GM18511 (cell line): ENCODE measurements around the gene TGM4.
"Not testable (repeated sequence)": the region's sequence is repeated elsewhere in the genome, so short reads cannot be mapped to it uniquely, and the experiment has no call there.

Experiments
- ATAC-seq: cut with Tn5 transposase; IDR thresholded peaks from one replicate; pipeline ENCODE4 v1.9.1; 2021; ENCODE audit warnings: mild to moderate bottlenecking, moderate library complexity; ENCODE audit not compliant: unreplicated experiment

The TGM4 gene

DNA sequence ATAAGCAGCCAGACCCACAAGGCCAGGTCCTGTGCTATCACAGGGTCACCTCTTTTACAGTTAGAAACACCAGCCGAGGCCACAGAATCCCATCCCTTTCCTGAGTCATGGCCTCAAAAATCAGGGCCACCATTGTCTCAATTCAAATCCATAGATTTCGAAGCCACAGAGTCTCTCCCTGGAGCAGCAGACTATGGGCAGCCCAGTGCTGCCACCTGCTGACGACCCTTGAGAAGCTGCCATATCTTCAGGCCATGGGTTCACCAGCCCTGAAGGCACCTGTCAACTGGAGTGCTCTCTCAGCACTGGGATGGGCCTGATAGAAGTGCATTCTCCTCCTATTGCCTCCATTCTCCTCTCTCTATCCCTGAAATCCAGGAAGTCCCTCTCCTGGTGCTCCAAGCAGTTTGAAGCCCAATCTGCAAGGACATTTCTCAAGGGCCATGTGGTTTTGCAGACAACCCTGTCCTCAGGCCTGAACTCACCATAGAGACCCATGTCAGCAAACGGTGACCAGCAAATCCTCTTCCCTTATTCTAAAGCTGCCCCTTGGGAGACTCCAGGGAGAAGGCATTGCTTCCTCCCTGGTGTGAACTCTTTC, 39.6 kb downstream of the TGM4 start:
- ATAC-seq, result no peak

DNA sequence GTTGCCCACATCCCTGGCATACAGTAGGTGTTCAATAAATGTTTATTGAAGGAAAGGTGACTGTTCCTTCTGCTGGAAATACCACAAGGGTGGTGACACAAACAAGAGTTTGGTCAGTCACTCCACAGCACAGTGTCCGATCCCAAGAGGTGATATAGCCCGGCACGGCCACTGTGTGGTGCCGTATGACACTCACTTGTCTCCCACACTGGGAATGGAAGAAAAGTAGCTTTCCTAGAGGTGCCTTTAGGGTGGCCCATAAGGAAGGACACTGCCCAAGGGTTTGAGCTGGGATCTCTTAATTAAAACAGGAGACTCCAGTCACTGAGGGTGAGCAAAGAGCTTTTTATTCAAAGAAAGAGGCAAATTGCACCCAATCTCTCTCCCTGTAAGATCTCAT, 40.5 kb downstream of the TGM4 start:
- no peak for ATAC-seq

DNA sequence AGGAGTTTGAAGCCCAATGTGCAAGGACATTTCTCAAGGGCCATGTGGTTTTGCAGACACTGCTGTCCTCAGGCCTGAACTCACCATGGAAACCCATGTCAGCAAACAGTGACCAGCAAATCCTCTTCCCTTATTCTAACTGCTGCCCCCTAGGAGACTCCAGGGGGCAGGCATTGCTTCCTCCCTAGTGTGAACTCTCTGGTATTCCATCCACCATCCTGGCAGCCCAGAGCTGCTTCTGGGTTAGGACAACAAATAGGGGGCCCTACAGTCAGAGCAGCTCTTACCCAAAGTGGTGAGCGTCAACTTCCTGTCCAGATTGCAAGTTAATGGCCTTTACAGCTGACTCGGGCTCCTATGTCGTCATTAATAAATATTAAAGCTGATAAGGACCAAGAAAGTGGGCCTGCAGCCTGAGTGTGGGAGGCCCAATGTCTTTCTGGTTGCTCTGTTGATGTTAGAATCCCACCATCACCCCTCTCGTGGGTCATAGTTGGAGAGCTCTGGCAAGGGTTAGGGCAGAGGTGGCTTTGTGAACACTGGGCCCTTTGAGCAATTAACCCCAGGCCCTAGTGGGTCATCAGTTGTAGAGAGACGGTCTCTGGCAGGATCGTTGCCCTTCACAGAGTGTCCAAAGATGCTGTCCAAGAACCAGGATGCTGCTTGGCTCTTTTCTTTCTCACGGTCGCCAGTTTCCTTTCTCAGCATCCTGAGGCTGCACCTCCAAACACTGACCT, 41.5 kb downstream of the TGM4 start:
- no peak for ATAC-seq

GRCh38 chr3:44918087-44918486, 43.7 kb downstream of the TGM4 start:
- ATAC-seq, result no peak

DNA sequence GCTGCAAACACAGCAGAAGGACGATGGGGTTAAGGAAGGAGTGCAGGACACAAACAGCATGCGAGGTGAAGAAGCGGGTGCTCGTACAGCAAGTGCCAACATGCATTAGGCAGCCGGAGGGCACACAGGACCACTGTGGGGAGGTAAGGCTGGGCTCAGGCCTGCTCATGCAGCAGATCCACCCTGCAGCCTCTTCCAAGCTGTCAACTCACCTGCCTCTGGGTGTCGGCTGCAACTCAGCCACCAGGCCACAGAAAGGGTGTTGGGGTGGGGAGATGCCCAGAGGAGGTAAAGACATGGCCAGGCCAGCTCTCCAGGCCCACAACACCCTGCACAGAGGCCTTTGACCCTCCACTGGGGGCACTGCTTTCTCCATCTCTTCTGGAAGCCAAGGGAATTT, 44.2 kb downstream of the TGM4 start:
- no peak for ATAC-seq

- ATAC-seq, result no peak
Observed at GRCh38 chr3:44920081-44920480, 45.7 kb downstream of the TGM4 start.

DNA sequence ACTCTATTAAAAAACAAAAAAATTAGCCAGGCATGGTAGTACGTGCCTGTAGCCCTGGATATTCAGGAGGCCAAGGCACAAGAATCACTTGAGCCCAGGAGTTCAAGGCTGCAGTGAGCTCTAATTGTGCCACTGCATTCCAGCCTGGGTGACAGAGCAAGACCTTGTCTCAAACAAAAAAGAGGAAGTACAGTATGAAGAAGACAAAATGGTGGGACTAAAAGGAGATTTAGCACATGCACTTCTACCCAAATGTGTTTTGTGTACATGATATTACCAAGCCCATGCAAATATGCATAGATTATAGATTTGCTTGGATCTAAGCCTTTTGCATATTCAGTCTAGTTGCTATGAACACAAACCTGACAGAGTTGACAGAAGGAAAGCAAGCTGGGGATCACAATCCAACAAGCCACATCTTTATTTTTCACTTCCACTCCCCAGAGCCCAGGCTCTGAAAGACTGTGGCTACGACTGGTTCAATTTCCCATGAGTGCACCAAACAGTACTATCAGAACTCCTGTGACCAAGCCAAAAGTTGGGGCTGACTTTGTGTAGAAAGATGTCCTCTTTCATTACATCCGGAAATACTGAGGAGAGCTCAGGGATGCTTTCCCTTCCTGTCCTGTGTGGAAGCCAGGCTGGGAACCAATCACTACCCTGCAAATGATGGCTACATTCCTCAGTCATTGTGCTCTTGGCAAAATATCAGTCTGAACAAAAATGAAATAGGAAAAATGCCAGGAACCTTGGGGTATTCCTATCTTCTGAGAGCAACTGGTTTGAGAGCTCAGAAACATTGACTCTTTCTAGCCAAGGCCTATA, 49.4 kb downstream of the TGM4 start:
- ATAC-seq, result no peak

GRCh38 chr3:44924457-44925084, 50.2 kb downstream of the TGM4 start:
- no peak for ATAC-seq

DNA sequence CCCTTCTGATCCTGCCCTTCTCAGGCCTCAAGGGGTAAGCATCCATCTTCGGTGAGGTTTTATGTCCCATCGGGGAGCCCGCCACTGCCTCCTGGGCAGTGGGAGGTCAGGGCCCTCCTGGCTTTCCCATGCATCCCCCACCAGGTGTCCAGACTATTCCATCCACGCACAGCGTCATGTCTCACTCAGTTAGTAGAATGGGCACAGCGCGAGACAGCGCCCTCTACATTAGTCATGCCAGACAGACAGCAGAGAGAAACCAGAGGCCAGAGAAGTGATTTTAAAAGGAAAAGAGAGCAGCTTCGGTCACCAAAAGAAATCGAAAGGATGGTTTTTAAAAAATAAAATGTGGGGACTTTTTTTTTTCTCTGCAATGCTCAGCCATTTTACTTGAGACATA, 51.8 kb downstream of the TGM4 start:
- no peak for ATAC-seq

- no peak for ATAC-seq
Observed at GRCh38 chr3:44926921-44927320, 52.5 kb downstream of the TGM4 start.

DNA sequence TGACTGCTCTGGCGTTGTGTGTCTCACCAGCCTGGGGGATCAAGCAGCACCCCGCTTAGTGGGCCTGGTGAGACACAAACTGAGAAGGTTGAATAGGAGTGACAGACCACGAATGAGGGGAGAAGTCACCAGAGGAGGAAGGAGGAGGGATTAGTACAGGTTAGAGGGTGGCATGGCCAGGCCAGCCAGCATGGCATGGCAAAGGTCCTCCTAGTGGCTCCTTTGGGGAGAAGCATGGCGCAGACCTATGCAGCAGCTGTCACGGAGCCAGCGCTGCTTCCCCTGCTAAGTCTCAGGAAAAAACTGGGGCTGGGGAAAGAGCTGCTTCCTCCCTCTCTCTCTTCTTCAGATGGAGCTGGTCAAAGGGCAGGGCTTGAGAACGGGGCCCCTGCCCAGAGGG, 53.0 kb downstream of the TGM4 start:
- no peak for ATAC-seq

DNA sequence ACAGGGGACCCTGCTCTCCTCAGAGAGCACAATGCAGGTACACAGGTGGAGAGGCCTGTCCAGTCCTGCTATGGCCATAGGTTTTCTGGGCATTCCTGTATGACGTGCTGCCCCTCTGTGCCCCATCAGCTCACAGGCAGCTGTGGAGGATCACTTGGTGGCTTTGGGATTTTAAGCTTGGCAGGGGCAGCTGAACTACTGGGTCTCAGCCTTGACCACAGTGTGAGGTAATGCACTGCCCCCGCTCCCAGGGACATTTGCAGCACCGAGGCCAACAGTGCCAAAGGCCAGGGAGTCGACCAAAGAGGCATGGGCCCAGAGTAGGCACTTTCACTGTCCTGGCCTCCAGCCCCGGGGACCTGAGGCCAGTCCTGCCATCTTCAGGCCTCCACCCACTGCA, 55.4 kb downstream of the TGM4 start:
- ATAC-seq, result no peak

GRCh38 chr3:44930911-44931310, 56.5 kb downstream of the TGM4 start:
- no peak for ATAC-seq

GRCh38 chr3:44931791-44932190, 57.4 kb downstream of the TGM4 start:
- ATAC-seq, result no peak

DNA sequence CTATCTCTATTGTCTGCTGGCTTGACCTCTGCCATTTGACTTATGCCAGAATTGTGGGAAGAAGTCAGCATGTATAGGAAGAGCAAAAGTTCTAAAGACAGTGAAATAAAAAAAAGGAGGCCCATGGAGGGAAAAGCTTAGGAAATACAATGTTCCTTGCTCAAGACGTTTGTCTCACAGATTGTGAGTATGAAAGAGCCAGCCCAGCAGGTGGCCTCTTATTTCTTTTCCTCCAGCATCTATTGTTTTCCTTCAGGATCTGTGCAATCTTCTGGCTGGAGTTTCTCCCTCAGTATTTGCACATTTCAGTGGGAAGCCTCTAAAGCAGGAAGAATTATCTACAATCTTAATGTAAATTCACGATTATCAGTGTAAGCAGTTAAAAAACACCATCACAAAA, 57.9 kb downstream of the TGM4 start:
- ATAC-seq, result no peak

DNA sequence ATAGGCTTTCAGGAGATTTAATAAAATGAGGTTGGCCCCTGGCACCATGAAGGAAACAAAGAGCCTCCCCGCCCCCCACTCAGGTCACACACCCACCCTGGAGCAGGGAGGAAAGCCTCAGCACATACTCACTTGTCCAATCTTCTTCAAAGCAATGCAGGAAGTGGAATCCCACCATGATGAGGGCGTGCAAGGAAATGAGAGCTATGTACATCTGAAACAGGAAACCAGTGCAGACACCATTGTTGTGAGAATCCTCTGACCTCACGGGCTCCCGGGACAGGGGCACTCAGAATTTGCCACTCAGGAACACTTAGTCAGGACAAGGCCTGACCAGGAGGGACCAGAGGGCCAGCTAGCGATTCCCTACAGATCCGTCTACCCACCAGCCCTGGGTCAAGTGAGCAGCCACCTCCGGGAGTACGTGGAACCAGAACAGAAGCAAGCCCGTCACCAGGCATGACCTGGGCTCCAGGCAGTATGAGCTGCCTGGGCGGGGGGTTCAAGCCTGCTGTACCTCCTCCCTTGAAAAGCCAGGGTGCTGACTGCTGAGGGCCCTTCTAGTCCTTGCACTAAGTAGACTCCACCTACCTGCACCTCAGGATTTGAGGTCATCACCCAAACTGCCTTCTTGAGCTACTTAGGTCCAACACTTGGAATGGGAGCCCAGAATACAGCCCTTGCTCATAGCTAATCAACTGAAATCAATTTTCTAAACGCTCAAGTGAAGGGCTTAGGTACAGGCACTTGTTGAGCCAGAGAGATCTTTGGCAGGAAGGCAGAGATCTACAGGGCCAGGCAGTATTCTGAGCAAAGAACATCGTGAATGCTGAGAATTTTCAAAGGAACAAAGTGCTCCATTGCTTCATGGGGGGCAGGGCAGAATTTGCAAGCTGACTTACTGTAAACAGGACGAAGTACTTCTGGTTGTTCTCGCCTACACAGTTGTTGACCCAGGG, 58.9 kb downstream of the TGM4 start:
- no peak for ATAC-seq

DNA sequence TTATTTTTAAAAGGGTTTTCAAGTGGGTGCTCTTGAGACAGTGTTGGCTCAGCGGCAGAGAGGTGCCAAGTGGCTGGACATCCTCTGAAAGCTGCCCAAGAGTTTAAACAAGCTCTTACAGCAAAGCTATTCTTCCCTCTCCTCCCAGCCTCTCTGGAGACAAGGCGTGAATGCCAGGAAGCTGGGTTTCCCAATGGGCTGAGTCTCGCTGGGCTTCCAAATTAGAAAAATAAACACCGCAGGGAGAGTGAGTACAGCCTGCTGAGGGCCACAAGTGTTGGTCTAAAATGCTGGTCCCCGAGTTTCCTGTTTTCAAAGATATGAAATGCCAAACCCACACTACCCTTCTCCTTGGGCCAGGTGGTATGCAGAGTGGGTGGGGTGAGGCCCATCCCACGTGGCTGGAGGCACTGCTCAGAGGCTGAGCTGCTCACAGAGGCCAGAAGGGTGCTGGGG, 65.2 kb downstream of the TGM4 start:
- no peak for ATAC-seq

DNA sequence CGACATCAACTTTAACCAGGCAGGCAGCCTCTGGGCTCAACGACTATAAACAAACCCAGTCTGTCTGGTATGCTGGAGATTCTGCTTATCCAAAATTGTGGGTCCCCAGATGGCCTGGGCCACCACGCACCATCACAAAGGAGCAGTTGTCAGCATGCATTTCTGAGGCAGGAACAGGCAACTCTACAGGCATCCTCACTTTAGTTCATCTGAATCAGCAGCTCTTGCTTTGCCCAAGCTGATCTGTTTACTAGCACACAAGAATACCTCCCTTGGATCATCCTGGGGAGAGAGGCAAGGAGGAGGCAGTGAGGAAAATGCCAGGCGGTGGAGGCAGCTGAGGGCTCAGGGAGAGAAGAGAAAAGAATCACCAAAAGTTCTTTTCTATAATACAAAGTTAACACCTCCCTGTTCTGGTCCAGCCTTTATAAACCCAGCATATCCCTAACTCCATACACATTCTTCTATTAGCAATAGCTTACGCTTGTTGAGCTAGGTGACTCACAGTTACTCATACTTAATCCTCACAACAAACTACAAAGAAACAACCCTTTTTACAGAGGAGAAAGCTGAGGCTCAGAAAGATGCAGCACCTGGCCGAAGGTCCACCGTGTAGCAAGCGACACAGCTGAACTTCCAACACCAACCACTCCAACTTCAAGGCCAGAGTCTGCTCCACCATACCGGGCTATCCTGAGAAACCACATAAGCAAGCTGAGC, 68.0 kb downstream of the TGM4 start:
- no peak for ATAC-seq

DNA sequence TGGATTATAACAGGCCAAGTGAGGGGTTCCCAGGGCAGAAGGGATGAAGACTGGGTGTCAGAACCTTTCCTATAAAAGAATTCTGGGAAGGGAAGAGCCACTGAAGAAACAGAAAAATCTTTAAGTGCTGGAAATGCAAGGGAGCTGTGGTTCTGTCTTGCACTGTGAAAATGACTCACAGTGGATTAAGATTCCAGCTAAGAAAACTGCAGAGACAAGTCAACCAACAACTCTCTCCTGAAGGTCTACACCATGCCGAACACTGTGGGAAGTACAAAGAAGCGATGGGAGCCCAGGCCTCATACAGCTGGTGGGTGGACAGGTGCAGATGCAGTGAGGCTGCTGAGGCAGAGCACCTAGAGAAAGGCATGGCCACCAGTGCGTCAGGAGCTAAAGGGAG, 73.8 kb downstream of the TGM4 start:
- no peak for ATAC-seq

GRCh38 chr3:44949770-44950169, 75.4 kb downstream of the TGM4 start:
- not testable (repeated sequence) for ATAC-seq
